HepG2 (cell line): ENCODE results near the gene PIP5KL1. TPM values are rescaled to one million over a fixed set of nuclear protein-coding genes. Genes with fewer than 3 reads are reported as not detected.

Experiments
- ATAC-seq: fragments of 200-7000 bp; cut with Tn5 transposase; 3 replicates; pipeline ENCODE4 v1.9.1; 2020; ENCODE audit warnings: mild to moderate bottlenecking, moderate library complexity
- BruUV-seq: library from RNA; stranded (reverse); fragments of 400-500 nt; replicated peaks from 2 replicates; lab custom pipeline; 2021; lab: Mats Ljungman, UMichigan
- CTCF ChIA-PET: fragments of 300-600 bp; formaldehyde crosslinking; extraction: SDS; loops from one replicate; lab custom pipeline; 2021; ENCODE audit warnings: low total read pairs, inconsistent platforms, low intra/inter-chr PET ratio; lab: Yijun Ruan, JAX
- POLR2A ChIA-PET: fragments of 350-600 bp; sonication (Branson Sonifier 250); formaldehyde crosslinking; loops from one replicate; lab custom pipeline; 2020; ENCODE audit warnings: antibody characterized with exemption, inconsistent platforms; lab: Yijun Ruan, JAX
- DNase-seq: peaks from one replicate; pipeline ENCODE4 v3.0.0-alpha.2; 2015; ENCODE audit warnings: low spot score
- FAIRE-seq: peaks from 3 replicates; lab custom pipeline; 2011; peaks lifted over from hg19 to GRCh38; lab: Jason Lieb, UNC
- H2AFZ ChIP-seq: one replicate; pipeline ENCODE4 v1.6.1; 2011; ENCODE audit warnings: low read length, inconsistent platforms
- H3K27ac ChIP-seq: fragments of 300-600 bp; 3 replicates; pipeline ENCODE4 v1.8.0; 2011; ENCODE audit warnings: mixed run types, mild to moderate bottlenecking, mixed read lengths, low read length, inconsistent platforms; ENCODE audit not compliant: insufficient read depth; ENCODE audit errors: extremely low read length
- H3K27me3 ChIP-seq, 2 experiments: fragments of 200-600 bp in 1 of 2; 2 replicates in 1 of 2; 3 replicates in 1 of 2; pipeline versions ENCODE4 v1.6.0 to v1.8.0; 2011; ENCODE audit warnings: low read length in 2 of 2, mild to moderate bottlenecking in 2 of 2, moderate library complexity in 2 of 2, inconsistent platforms in 1 of 2; ENCODE audit not compliant: insufficient read depth in 2 of 2, control insufficient read depth in 1 of 2
- H3K36me3 ChIP-seq, 2 experiments: fragments of 200-600 bp in 1 of 2; replicated peaks in 1 of 2; 2 replicates in 1 of 2; 3 replicates in 1 of 2; pipeline versions ENCODE4 v1.5.1 to v1.8.0; 2011; ENCODE audit warnings: low read length in 2 of 2, inconsistent platforms in 1 of 2; ENCODE audit not compliant: insufficient read depth in 2 of 2, control insufficient read depth in 1 of 2
- H3K4me1 ChIP-seq: 2 replicates; pipeline ENCODE4 v1.5.1; 2012; ENCODE audit warnings: low read length, inconsistent platforms; ENCODE audit not compliant: insufficient read depth
- H3K4me2 ChIP-seq: 2 replicates; pipeline ENCODE4 v1.6.0; 2011; ENCODE audit warnings: low read depth, low read length, inconsistent platforms
- H3K4me3 ChIP-seq, 3 experiments: fragments of 200-600 bp in 1 of 3; sonication (generic), shearing (Covaris generic) in 1 of 3; replicated peaks in 1 of 3; 2 replicates each; pipeline ENCODE4 v1.5.1; 2011 to 2016; ENCODE audit warnings: low read length in 3 of 3, inconsistent platforms in 2 of 3, low read depth in 2 of 3, mild to moderate bottlenecking in 2 of 3, control low read depth in 1 of 3, mixed read lengths in 1 of 3; ENCODE audit not compliant: insufficient read depth in 1 of 3
- H3K79me2 ChIP-seq: one replicate; pipeline ENCODE4 v1.6.1; 2011; ENCODE audit warnings: low read length, inconsistent platforms; ENCODE audit not compliant: insufficient read depth
- H3K9ac ChIP-seq: 2 replicates; pipeline ENCODE4 v1.6.0; 2011; ENCODE audit warnings: mild to moderate bottlenecking, low read depth, low read length, inconsistent platforms; ENCODE audit not compliant: insufficient read depth
- H3K9me3 ChIP-seq: 2 replicates; pipeline ENCODE4 v1.5.1; 2012; ENCODE audit warnings: mild to moderate bottlenecking, low read length
- H4K20me1 ChIP-seq: 2 replicates; pipeline ENCODE4 v1.6.0; 2011; ENCODE audit warnings: inconsistent platforms, mild to moderate bottlenecking, low read length, moderate library complexity; ENCODE audit not compliant: insufficient read depth
- AGO1 ChIP-seq: fragments of 200-400 bp; formaldehyde crosslinking; IDR thresholded peaks from 2 replicates; pipeline ENCODE4 v1.6.1; 2017; ENCODE audit warnings: mild to moderate bottlenecking, low read depth, low read length, moderate library complexity; ENCODE audit not compliant: poor library complexity, severe bottlenecking
- HNRNPL ChIP-seq: fragments of 200-400 bp; formaldehyde crosslinking; IDR thresholded peaks from 2 replicates; pipeline ENCODE4 v1.6.1; 2017; ENCODE audit warnings: mild to moderate bottlenecking, low read depth, low read length
- MXD4 ChIP-seq: IDR thresholded peaks from 2 replicates; pipeline ENCODE4 v1.6.1; 2016; ENCODE audit warnings: mild to moderate bottlenecking, missing biosample characterization, missing genetic modification reagents
- NFYB ChIP-seq: sonication (generic); formaldehyde crosslinking; IDR thresholded peaks from 2 replicates; pipeline ENCODE4 v1.4.0; 2020; ENCODE audit warnings: missing genetic modification reagents
- NR3C1 ChIP-seq: sonication (generic); formaldehyde crosslinking; IDR thresholded peaks from 2 replicates; pipeline ENCODE4 v1.4.0; 2020; ENCODE audit warnings: missing genetic modification reagents
- RNF2 ChIP-seq: fragments of 450-650 bp; conservative IDR thresholded peaks from 2 replicates; pipeline ENCODE4 v1.6.1; 2016; ENCODE audit warnings: low read depth
- TARDBP ChIP-seq: sonication (generic); formaldehyde crosslinking; IDR thresholded peaks from 2 replicates; pipeline ENCODE4 v1.8.0; 2022; ENCODE audit warnings: mild to moderate bottlenecking, missing genetic modification reagents
- ZFX ChIP-seq: sonication (generic); formaldehyde crosslinking; IDR thresholded peaks from 2 replicates; pipeline ENCODE4 v1.4.0; 2020; ENCODE audit warnings: mild to moderate bottlenecking, low read depth, missing genetic modification reagents, moderate library complexity
- ZNF350 ChIP-seq: sonication (generic); formaldehyde crosslinking; IDR thresholded peaks from 2 replicates; pipeline ENCODE4 v1.4.0; 2020; ENCODE audit warnings: mild to moderate bottlenecking, low read depth, missing genetic modification reagents, borderline replicate concordance
- ZNF354B ChIP-seq: sonication (generic); formaldehyde crosslinking; IDR thresholded peaks from 2 replicates; pipeline ENCODE4 v1.8.0; 2022; ENCODE audit warnings: mild to moderate bottlenecking, missing genetic modification reagents
- ZNF501 ChIP-seq: sonication (generic); formaldehyde crosslinking; IDR thresholded peaks from 2 replicates; pipeline ENCODE4 v1.5.1; 2020; ENCODE audit warnings: mild to moderate bottlenecking, moderate library complexity, missing genetic modification reagents
- ZNF670 ChIP-seq: sonication (generic); formaldehyde crosslinking; IDR thresholded peaks from 2 replicates; pipeline ENCODE4 v1.8.0; 2022; ENCODE audit warnings: mild to moderate bottlenecking, missing genetic modification reagents, borderline replicate concordance
- WGBS: methylation state at CpG from one replicate; pipeline ENCODE4 v1.1.6; 2017; ENCODE audit warnings: low lambda C conversion rate; 5-methylcytosine and 5-hydroxymethylcytosine counted together
- in situ Hi-C: cut with HindIII; loops from 2 replicates; pipeline ENCODE4 v1.10.0; 2017; ENCODE audit warnings: low pct_unique_long_range_greater_than_20kb; ENCODE audit not compliant: extremely low pct_ligation_motif_present
- intact Hi-C: fragments of 100-400 bp; cut with micrococcal nuclease; formaldehyde crosslinking; loops from one replicate; pipeline ENCODE4 v1.10.0; 2022; ENCODE audit not compliant: unreplicated experiment
- polyA plus RNA-seq, 8 experiments: library from polyadenylated mRNA; depleted of rRNA in 3 of 8; stranded (reverse) in 7 of 8; unstranded in 1 of 8; fragments of >200 nt; fragmentation: Illumina TruSeq in 4 of 8; extraction: Trizol in 4 of 8; gene quantifications; 2 replicates each; pipeline versions ENCODE4 v1.2.1 to v1.2.3, GENCODE V29; 2011 to 2016; ENCODE audit warnings: low read depth in 4 of 8, missing spikeins in 1 of 8, mixed read lengths in 1 of 8; ENCODE audit not compliant: insufficient read depth in 1 of 8
- total RNA-seq, 5 experiments: library from RNA; depleted of rRNA; stranded (reverse); fragments of >200 nt; fragmentation: Illumina TruSeq; extraction: Trizol; gene quantifications; 2 replicates each; pipeline ENCODE4 v1.2.3, GENCODE V29; 2016; ENCODE audit warnings: low read depth in 1 of 5

The PIP5KL1 gene
- total and polyA plus RNA-seq, 2 of the 13 experiments (the other 11 are each of a cell fraction or from before 2014, with no cell fraction given) = 0.20 to 0.49 TPM

DNA sequence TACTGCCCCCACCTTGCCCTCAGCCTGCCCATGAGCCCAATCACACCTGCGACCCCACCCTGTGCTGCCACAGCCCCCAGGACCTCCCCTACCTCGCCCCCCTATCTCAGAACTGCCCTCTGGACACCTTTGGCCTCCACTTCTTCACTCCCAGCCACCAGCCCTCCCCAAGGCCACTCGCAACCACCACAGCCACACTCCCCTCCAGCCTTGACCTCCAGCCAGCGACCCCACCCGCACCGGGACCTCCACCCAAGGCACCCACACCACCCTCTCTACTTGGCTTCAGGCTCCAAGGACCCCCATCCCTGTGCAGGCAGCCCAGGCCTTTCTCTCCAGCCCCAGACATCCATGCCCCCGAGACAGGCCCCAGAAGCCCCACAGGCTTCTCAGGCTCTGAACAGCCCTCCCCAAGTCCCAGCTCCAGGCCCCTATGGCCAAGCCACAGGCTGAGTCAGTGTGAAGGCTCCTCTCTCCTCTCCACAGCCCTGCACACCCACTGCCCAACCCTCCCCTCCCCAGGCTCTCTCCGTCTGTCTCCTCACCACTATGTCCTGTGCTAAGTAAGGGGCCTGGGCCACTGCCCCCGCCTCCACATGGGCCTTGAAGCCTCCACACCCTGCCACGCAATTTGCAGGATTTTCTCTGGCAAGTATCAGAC is 55.1 kb downstream of the PIP5KL1 start:
- no peak overlapping the region for H3K27ac ChIP-seq
- peak overlapping the region in 1 of 3 experiments; percentile 44; a peak in 1 of 6 replicates for H3K4me3 ChIP-seq

DNA sequence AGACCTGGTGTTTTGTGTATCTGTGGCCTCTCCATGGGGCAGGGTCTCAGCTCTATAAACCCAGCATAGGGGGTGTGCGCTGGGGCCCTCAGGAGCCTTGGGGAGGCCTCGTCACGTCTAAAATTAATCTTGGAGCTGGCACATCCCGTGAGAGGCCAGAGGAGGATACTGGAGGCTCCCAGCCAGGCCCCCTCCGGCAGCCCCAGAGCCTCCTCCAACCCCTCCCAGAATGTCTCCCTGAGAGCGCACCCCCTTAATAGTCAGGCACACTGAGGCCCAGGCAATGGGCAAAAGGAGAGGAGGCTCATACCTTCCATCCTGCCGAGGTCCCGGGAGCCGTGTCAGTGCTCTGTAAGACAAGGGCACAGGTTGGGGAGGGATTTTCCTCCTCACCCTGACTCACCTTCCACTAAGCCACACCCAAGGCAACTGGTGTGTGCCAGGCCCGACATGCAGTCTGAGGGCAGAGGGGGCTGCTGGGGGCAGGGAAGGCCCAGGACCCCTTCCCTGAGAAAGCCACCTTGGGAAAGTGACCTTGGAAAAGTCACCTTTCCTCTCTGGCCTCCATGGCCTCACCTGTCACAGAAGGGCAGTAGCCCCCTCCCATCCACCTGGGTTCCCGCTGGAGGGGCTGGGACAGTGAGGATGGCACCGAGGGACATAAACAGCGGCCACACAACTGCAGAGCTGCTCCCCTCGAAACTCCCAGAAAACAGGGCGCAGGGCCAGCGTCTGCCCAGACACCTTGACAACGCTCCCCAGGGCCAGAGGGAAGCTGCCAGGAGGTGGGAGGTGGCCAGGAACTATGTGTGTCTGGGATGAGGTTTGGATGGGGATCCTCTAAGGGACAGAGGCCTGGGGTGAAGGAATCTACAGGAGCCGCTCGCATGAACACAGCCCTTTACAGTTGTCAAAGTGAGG is 56.0 kb downstream of the PIP5KL1 start:
- CTCF ChIA-PET = no interaction called here
- in situ Hi-C loops (loop anchor here (5.0 kb wide), 1 partner anchor 43 kb away; the partner anchor contains the start of gene ST6GALNAC4), intact Hi-C loops (no loop called here)
- H3K27ac ChIP-seq = no peak overlapping the region
- no peaks in the 10 kb centered on the region for H4K20me1 ChIP-seq
- no peak overlapping the region for H3K4me2 ChIP-seq
- TF ChIP-seq AGO1 = peak; percentile 12
- TF ChIP-seq NR3C1 (CRISPR knock-in tag) = no peak
- 99% methylated on average over 12 of the region's 19 CpGs for WGBS
- BruUV-seq = no TSS peak
- peaks cover 37% of the 10 kb centered on the region for H3K4me1 ChIP-seq
- no peaks in the 10 kb centered on the region for H3K27me3 ChIP-seq
- DNase-seq (no peak), FAIRE-seq (no peak), ATAC-seq (no peak)
- no peak overlapping the region for H3K9ac ChIP-seq
- no peaks in the 10 kb centered on the region for H3K9me3 ChIP-seq
- no peaks in the 10 kb centered on the region for H3K79me2 ChIP-seq
- no peak overlapping the region for H2AFZ ChIP-seq
- no peaks in the 10 kb centered on the region; a peak in 1 of 5 replicates for H3K36me3 ChIP-seq
- H3K4me3 ChIP-seq = no peak overlapping the region
- POLR2A ChIA-PET = no interaction called here

More for the DNA sequence above, 55.1 kb downstream of the PIP5KL1 start:
- intact Hi-C loops = no loop called here
- 72% methylated on average over 10 of the region's 10 CpGs for WGBS
- in situ Hi-C loops = no loop called here
- ChIA-PET POLR2A (interaction anchor here (2.1 kb wide), 1 partner anchor 22 kb away, joined by 11 read pairs; no protein-coding TSS in a partner anchor), CTCF (no interaction called here)
- Histone ChIP-seq H3K79me2 (no peaks in the 10 kb centered on the region), H3K9ac (no peak overlapping the region), H3K36me3 (no peaks in the 10 kb centered on the region; a peak in 1 of 5 replicates), H4K20me1 (no peaks in the 10 kb centered on the region), H3K4me1 (peaks cover 34% of the 10 kb centered on the region), H3K9me3 (no peaks in the 10 kb centered on the region), H2AFZ (no peak overlapping the region), H3K4me2 (peak overlapping the region; percentile 87; the same call in 1 of the 2 replicates), H3K27me3 (no peaks in the 10 kb centered on the region)
- TF ChIP-seq TARDBP (no peak), HNRNPL (0 out of 2 replicates have a peak, but pooled peaks have one; percentile 2), ZNF354B (no peak), ZNF501 (CRISPR knock-in tag) (no peak), ZNF670 (no peak), MXD4 (CRISPR knock-in tag) (no peak), ZNF350 (CRISPR knock-in tag) (0 out of 2 replicates have a peak, but pooled peaks have one; percentile 37), ZFX (CRISPR knock-in tag) (no peak), RNF2 (no peak), NFYB (CRISPR knock-in tag) (no peak)
- FAIRE-seq (no peak), DNase-seq (no peak), ATAC-seq (peak; percentile 6; the same call in 2 of the 3 replicates)
- BruUV-seq = no TSS peak
